ENCODE results near the gene SH3TC1.

SH3TC1 gene

DNA sequence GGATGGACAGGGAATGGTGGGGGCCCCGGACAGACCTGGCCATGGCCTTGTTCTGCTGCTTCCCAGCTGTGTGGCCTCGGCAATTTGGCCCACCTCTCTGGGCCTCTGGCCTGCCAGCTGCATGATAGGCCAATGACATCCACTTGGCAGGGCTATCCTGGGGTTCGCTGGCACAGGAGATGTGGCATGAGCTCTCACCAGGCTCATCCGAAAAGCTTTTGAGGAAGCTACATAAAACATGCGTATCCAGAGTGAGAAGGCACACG lies 18.1 kb downstream of the SH3TC1 start:
- no peak for DNase-seq

DNA sequence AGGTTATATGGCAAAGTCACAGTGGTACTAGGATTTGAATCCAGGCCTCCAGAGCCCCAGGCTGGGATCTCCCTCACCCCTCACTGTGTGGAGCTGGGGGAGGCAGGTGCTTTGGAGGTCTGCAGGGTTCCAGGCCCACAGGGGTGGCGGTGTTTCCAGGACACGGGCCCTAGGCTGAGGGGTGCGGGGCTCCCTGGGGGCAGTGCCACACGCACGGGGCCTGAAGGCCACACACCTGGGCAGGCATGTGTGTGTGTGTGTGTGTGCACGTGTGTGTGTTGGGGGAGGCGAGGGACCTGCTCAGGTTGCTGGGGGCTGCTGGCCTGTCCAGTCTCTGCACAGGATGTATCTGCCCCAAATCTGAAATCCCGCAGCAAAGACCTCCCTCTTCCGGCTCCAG lies 18.8 kb downstream of the SH3TC1 start:
- no peak for DNase-seq

DNA sequence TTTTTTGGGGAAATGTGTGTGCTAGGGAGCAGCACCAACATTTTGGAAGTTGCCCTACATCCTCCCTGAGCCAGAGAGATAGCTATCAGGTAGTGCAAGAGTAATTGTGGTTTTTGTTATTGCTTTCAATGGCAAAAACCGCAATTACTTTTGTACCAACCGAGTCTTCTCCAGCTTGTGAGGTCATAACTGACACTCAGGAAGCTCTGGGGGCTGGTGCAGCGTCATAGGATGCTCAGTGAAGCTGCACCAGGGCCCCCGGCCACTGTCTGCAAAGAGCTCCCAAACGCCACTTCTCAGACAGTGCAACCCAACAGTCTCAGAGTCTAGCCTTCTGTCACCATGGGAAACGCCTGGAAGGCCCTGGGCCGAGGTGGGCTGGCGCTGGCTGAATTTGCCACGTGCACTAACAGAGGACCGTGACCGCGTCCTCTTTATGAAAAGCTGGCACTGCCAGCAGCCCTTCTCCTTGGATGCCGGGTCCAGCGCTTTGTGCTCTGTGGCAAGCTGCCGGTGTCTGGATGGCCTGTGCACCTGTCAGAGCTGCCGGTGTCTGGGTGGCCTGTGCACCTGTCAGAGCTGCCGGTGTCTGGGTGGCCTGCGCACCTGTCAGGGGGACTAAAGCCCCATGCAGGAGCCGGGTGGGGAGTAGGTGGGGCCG lies 19.4 kb downstream of the SH3TC1 start:
- no peak for DNase-seq

DNA sequence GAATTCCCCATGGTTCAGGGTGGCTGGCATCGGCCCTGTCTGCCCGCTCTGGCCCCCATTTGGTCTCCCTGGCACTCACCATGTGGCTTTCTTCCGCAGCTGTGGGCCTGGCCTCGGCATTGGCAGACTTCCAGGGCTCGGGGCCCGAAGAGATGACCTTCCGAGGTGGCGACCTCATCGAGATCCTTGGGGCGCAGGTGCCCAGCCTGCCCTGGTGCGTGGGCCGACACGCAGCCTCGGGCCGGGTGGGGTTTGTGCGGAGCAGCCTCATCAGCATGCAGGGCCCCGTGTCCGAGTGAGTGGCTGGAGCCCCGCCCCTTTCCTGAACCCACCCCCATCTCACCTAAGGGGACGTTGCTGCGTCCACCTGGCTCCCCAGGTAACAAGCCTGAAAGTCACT lies 20.1 kb downstream of the SH3TC1 start:
- no peak for DNase-seq

DNA sequence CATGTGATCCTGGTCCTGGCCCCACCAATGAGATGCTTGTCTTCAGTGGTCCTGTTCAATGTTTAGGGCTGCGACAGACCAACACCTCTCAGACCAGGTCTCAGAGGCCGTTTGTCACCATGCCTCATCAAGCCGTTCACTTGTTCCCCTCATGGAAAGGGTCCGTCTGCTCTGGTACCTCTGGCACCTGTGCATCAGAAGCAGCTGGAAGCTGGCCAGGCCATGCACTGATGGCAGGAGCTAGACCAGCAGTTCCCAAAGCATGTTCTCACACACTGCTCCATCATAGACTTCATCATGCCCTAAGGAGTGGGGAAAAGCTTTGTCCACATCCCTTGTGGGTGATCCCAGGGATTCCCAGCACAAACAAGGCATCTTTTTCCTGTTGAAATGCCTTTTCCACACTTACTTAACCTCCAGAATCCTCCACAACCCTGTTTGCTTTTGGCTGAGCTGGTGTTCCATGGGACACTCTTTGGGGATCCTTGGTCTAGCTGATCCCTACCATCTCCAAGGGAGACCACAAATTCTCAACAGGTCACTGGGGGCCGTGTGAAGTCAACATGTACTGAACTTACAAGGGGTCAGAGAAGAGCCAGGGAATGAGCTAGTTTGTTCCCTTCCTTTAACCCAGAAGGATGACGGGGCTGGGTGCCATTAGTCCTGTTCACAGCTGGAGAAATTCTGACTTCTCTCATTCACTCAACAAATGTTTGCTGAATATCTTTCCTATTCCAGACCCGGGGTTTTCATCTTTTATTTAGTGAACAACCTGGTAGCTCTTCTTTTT lies 21.8 kb downstream of the SH3TC1 start:
- no peak for DNase-seq

DNA sequence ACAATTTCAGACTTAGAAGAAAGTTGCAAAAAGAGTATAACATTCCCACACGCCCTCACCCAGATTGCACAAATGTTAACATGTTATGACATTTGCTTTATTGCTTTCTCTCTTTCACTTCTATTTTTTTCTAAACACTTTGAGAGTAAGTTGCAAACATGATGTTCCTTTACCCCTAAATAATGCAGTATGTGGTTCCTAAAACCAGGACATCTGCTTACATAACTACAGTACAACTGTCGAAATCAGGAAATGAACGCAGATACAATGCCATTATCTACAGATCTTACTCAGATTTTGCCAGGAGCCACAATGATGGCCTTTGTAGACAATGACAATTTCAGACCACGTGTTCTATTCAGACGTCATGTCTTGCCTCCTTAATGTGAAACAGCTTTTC lies 22.4 kb downstream of the SH3TC1 start:
- no peak for DNase-seq

DNA sequence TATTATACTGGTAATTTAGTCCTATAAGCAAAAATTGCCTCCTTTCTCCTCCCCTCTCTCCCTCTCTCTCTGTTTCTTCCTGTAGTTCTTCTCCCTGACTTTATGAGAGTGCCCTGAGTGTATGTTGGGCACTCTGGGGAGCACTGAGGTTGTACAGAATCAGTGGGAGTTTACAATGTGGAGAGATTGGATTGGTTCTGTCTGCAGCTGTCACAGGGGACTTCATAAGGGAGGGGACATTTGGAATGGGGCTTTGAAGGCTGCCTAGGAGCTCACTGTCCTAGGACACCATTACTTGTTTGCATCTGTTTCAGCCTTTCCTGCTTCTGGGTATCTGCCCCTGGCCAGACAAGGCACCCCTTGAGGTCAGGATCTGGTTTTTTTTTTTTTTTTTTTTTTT lies 22.9 kb downstream of the SH3TC1 start:
- DNase-seq: no peak

DNA sequence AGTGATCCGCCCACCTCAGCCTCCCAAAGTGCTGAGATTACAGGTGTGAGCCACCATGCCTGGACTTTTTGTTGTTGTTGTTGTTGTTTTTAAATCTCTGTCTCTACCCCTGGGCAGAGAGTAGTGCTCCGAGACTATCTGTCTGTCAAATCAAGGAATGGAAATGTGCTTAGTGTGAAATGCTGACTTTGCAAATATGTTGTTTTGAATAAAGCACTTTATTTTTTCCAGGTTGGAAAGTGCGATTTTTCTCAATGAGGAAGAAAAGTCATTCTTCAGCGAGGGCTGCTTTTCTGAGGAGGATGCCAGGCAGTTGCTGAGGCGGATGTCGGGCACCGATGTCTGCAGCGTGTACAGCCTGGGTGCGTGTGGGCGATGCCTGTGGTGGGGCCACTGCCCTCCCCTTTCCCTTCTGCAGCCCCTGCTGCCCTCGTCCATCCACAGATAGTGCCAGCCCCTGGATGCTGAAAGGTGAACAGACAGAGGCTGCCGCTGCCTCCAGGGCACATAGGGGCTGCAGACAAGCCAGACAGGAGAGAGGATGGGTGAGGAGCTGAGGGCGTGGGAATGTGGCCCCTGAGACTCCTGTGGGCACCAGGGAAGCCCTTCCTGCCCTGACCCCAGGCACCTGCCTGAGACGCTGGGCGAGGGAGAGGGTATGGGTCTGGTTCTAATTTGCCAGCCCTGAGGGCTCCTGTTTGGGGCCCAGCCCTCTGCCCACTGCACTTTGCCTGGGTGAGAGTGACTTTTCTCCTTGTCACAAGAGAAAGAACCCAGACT lies 23.7 kb downstream of the SH3TC1 start:
- DNase-seq: no peak

DNA sequence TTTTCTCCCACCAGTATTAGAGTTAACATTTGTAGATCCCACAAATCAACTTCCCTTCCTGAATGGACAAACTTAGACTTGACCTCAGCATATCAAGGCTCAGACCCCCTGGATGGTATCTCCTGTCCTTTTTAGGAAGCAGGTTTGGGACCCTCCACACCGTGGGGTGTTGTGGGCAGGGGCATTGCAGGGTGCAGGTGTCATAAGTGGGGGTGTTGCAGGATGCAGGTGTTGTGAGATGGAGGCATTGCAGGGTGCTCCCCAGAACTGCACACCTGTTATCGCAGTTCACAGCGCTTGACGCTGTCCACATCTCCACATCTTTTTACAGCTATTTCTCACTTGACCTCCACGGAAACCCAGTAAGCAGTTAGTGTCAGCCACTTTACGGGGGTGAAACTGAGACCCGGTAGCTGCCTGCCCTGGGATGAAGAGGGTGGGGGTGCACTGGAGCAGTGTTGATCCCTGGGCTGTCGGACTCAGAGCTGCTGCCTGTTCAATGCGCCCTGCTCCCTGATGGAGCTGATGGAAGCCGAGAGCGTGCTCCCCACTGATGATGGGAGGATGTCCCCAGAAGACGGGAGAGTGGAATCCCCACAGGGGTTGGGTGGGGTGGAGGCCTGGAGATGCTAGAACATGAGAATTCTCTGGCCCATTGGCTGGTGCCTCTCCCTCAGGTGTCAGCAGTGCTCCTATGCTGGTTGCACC lies 25.3 kb downstream of the SH3TC1 start:
- no peak for DNase-seq

DNA sequence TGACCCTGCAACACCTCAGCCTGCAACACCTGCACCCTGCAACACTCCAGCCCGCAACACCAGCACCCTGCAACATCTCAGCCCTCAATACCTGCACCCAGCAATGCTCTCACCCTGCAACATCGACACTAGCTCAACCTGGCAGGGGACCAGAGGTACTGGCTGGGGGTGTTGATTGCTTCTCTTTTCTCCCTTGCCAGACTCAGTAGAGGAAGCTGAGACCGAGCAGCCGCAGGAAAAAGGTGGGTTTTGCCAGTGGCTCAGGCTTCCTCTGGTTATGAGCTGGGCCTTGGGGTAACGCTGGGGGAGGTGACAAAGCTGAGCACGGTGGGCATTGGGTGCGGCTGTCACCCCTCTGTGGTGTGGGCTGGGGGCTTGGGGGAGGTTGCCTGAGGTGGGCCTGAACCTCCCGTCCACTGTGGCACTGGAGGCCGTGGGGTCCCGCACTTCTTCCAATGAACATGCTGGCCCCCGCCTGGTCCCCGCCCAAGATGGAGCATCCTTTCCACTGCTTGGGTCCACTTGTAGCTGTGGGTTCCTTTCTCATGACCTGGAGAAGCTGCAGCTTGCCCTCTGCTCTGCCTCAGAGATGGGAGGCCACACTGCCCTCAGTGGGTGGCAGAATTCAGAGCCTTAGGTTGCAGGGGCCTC lies 26.0 kb downstream of the SH3TC1 start:
- DNase-seq: no peak

DNA sequence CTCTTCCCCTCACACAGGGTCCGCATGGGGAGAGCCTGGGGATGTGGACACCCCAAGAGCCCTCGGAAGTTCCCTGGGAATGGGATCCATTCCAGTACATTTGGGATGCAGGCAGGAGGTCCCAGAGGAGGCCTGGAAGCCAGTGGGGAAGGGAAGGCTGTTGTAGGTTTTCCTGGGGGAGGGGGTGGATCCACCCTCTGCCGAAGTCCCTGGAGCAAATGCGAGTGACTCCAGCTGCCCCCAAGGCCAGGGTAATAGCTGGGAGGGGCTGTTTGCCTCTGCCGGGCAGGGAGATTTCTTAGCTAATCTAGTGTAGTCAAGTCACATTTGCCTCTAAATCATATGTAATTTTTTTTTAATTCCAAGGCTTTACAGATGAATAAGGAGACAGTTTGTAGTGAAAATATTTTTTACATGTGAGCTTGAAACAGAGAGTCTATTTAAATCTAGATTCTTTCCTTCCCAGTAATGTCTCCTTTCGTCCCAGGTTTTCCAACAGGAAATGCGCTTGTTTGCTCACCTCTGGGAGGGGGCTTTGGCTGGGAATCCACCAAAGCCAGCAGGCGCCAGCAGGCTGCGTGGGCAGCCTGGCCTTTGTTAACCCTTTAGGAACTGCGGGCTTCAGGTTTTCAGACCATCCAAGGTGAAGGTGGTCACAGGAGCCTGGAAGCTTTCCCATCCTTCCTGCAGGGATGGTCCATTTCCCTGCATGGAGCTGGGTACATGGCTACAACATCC lies 26.8 kb downstream of the SH3TC1 start:
- peak; percentile 67 for DNase-seq

DNA sequence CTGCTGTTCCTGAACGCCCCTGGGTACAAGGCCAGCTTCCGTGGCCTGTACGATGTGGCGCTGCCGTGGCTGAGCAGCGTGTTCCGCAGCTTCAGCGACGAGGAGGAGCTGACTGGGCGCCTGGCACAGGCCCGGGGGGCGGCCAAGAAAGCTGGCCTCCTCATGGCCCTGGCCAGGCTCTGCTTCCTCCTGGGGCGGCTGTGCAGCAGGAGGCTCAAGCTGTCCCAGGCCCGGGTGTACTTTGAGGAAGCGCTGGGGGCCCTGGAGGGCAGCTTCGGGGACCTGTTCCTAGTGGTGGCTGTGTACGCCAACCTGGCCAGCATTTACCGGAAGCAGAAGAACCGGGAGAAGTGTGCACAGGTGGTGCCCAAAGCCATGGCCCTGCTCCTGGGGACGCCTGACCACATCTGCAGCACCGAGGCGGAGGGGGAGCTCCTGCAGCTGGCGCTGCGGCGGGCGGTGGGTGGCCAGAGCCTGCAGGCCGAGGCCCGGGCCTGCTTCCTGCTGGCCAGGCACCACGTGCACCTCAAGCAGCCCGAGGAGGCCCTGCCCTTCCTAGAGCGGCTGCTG lies 28.2 kb downstream of the SH3TC1 start:
- DNase-seq: no peak

DNA sequence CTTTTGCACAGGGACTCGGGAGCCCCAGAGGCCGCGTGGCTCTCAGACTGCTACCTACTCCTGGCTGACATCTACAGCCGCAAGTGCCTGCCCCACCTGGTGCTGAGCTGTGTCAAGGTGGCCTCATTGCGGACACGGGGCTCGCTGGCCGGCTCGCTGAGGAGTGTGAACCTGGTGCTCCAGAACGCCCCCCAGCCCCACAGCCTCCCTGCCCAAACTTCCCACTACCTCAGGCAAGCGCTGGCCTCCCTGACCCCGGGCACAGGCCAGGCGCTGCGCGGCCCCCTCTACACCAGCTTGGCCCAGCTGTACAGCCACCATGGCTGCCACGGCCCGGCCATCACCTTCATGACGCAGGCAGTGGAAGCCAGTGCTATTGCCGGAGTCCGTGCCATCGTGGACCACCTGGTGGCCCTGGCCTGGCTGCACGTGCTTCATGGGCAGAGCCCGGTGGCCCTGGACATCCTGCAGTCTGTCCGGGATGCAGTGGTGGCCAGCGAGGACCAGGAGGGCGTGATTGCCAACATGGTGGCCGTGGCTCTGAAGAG lies 28.8 kb downstream of the SH3TC1 start:
- DNase-seq: no peak

DNA sequence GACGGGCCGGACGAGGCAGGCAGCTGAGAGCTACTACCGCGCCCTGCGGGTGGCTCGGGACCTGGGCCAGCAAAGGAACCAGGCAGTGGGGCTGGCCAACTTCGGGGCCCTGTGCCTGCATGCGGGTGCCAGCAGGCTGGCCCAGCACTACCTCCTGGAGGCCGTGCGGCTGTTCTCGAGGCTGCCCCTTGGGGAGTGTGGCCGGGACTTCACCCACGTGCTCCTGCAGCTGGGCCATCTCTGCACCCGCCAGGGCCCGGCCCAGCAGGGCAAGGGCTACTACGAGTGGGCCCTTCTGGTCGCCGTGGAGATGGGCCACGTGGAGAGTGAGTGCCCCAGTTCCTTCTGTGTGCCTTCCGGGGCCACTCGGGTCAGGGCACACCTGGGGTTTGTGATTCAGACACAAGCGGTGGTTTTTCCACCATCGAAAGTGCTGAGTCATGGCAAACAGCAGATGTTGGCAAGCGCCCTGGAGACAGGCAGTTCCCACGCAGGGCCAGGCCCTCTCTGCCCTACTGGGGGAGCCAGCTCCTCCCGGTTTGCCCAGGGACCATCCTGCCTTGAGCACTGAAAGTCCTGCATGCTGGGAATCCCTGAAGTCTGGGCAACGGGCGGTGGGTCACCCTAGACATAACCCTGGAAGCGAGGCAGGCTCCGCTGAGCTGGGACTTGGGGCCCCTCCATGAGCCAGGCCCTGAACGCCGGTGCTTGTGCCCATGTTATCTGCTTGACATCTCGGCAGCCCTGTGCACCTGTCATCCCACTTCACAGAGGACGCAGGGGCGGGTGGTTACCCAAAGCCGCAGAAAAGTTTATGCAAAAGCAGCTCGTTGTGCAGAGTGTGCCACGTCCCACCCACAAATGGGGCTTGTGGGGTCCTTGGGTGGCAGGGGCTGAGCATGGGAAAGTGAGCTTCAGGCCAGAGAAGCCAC lies 29.5 kb downstream of the SH3TC1 start:
- peak; percentile 58 for DNase-seq

DNA sequence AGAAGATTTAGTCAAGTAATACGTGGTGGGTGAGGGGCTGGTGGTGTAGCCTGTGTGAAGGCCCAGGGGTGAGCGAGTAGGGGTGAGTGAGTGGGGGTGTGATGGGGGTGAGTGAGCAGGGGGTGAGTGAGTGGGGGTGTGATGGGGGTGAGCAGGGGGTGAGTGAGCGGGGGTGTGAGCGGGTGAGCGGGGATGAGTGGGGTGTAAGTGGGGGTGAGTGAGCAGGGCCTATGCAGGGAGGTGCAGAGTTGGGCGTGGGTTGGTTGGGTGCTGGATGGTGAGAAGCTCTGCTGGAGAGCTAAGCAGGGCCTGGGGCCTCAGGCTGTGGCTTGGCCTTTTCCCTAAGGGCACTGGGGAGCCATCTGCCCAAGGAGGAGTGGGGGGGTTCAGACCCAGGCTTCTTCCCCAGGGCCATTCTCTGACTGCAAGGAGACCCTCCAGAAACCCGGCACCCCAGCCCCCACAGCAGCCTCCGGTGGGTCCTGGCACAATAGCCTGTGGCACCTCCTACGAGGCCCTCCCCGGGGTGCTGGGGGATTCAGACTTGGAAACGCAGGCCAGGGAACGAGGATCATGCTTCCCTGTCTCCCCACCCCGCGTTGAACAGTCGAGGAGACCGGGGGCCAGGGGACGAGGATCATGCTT lies 30.4 kb downstream of the SH3TC1 start:
- DNase-seq: no peak

DNA sequence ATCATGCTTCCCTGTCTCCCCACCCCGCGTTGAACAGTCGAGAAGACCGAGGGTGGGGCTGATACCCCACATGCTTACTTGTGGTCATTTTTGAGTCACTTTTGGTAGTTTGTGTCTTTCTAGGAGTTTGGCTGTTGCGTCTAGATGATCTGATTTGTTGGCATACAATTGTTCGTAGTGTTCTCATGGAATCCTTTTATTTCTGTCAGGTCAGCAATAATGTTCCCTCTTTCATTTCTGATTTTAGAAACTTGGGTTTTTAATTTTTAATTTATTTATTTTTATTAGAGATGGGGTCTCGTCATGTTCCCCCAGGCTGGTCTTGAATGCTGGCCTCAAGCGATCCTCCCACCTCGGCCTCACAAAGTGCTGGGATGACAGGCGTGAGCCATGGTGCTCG lies 30.9 kb downstream of the SH3TC1 start:
- no peak for DNase-seq

DNA sequence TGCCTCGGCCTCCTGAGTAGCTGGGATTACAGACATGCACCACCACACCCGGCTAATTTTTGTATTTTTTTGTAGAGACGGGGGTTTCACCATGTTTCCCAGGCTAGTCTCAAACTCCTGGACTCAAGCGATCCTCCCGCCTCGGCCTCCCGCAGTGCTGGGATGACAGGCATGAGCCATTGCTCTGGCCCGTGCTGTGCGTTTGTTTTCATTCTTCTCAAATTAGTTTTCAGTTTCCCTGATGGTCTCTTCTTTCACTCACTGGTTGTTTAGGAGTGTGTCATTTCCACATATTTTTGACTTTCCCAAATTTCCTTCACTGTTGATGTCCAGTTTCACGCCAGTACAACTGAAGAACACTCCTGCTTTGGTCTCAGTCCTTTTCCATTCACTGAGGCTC lies 31.8 kb downstream of the SH3TC1 start:
- no peak for DNase-seq

DNA sequence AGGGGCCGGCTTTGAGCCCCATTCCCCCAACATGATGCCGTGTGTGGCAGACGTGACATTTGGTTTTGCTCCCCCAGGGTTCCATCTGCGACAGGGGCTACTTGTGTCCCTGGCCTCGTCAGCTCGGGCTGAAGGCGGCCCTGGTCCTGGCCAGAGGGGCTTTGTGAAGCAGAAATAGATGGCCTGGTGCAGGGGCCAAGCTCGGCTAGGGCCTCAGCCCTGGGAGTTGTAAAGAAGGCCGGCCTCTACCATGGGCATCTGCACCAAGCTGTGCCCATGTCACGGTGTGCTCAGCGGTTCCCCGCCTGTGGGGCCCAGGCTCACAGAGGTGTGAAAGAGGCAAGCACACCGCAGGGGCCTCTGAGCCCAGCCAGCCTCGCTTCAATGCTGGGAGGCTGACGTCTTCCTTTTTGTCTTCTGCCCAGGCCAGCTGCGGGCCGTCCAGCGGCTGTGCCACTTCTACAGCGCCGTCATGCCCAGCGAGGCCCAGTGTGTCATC lies 32.5 kb downstream of the SH3TC1 start:
- no peak for DNase-seq

DNA sequence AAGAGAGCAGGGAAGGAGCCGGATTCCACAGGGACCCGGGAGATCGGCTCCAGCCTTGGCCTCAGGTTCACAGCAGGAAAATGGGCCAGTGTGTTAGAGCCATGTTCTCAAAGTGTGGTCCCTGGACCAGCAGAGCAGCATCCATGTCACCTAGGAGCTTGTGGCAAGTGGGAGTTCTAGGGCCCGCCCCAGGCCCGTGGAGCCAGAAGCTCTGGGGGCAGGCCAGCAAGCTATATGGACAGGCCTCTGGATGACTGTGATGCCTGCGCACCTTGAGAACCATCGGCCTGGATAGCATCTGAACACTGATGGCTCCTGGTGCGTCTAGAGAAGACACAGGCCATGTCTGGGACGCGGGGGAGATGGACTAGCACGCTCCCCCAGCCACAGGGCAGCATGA lies 33.7 kb downstream of the SH3TC1 start:
- no peak for DNase-seq

Measured in left hindlimb (tissue), 1 donor.